Measurements from ENCODE around the gene TMEM213.
"Not testable (repeated sequence)": the region's sequence is repeated elsewhere in the genome, so short reads cannot be mapped to it uniquely, and the experiment has no call there.

The TMEM213 gene

DNA sequence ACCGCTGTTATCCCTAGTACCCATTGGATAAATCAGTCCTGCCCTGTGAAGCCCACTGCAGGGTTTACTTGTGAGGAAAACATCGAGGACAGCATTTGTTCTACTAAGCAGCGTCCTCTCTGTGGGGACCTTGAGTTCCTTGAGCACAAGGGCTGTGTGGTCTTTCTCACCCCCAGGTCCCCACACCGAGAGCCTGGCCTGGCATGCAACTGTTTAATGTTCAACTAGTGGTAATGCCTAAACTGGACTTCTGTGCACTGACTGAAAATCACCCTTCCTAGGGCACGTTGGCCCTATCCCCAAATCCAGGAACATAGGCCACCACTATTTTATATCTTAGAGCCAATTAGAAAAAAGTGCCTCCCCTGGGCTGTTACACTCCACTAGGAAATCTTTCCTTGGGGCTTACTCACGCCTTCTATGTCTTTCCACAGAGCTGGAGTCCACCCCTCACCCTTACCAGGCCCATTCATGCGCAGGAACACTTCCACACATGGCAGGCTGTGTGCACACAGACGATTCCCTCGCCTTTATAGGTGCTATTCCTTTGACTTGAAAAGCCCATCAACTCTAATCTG, 1.7 kb upstream of the TMEM213 start:
- in situ Hi-C loops (cut with MboI; ENCODE audit: low sequenced_read_pairs): no loop called here

- in situ Hi-C loops (cut with MboI; ENCODE audit: low sequenced_read_pairs): not testable (repeated sequence)
Observed at GRCh38 chr7:138797046-138797445, 748 bp upstream of the TMEM213 start.

- in situ Hi-C loops (cut with MboI; ENCODE audit: low sequenced_read_pairs): no loop called here
Observed at GRCh38 chr7:138798836-138799235, 1.0 kb downstream of the TMEM213 start.

- in situ Hi-C loops (cut with MboI; ENCODE audit: low sequenced_read_pairs): no loop called here
Observed at GRCh38 chr7:138799336-138800000, 1.7 kb downstream of the TMEM213 start.

GRCh38 chr7:138801256-138801655, 3.5 kb downstream of the TMEM213 start:
- in situ Hi-C loops (cut with MboI; ENCODE audit: low sequenced_read_pairs): no loop called here

DNA sequence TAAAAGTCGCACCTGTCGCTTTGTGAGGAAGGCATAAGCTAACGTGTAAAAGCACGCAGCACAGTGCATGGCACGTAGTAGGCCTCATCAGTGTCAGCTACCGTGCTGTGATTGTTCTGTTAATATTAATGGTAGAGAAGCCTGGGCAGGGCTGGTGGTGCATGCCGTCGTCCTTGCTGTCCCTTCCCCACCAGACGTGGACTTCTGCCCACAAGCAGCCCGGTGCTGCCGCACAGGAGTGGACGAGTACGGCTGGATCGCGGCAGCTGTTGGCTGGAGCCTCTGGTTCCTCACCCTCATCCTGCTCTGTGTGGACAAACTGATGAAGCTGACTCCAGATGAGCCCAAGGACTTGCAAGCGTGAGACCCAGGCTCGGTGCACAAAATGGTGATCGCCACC, 4.9 kb downstream of the TMEM213 start:
- in situ Hi-C loops (cut with MboI; ENCODE audit: low sequenced_read_pairs): no loop called here

DNA sequence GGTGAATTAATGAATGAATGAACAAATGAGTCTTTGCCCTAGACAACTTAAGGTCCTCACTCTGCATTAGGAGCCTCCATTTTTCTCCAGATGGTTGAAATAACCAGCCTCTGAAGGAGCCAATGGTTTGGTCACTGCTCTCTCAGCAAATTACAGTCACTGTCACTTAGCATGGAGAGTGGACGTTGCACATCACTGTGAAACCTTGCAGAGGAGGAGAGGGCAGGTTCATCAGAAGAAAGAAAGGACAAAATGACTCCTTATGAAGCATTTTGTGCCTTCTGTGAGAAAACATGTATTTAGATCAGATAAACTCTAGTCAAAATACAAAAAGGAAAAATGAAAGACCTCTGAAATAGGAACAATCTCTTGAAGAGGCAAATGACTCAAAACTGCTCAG, 6.8 kb downstream of the TMEM213 start:
- in situ Hi-C loops (cut with MboI; ENCODE audit: low sequenced_read_pairs): no loop called here

DNA sequence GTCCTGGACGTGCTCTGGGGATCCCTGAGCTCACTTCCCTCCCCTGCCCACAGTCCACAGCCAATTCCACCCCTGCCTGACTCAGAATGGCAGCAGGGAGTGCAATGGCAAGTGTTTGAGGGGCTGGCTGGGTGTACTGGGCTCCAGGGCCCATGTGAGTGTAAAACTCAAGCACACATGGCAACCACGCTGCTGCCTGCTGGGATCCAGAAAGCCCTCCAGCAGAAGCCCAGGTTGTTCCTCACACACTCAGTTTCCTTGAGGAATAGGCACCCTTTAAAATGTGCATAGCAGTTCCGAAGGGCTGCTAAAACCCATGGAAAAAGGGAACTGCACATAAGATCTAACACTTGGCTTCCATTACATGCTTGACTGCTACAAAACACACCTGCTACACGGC, 11.6 kb downstream of the TMEM213 start:
- in situ Hi-C loops (cut with MboI; ENCODE audit: low sequenced_read_pairs): no loop called here

DNA sequence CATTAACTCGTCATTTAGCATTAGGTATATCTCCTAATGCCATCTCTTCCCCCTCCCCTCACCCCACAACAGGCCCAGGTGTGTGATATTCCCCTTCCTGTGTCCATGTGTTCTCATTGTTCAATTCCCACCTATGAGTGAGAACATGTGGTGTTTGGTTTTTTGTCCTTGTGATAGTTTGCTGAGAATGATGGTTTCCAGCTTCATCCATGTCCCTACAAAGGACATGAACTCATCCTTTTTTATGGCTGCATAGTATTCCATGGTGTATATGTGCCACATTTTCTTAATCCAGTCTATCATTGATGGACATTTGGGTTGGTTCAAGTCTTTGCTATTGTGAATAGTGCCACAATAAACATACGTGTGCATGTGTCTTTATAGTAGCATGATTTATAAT, 13.5 kb downstream of the TMEM213 start:
- in situ Hi-C loops (cut with MboI; ENCODE audit: low sequenced_read_pairs): not testable (repeated sequence)

GRCh38 chr7:138813945-138814344, 16.2 kb downstream of the TMEM213 start:
- in situ Hi-C loops (cut with MboI; ENCODE audit: low sequenced_read_pairs): no loop called here

- in situ Hi-C loops (cut with MboI; ENCODE audit: low sequenced_read_pairs): no loop called here
Observed at GRCh38 chr7:138814816-138815332, 17.1 kb downstream of the TMEM213 start.

DNA sequence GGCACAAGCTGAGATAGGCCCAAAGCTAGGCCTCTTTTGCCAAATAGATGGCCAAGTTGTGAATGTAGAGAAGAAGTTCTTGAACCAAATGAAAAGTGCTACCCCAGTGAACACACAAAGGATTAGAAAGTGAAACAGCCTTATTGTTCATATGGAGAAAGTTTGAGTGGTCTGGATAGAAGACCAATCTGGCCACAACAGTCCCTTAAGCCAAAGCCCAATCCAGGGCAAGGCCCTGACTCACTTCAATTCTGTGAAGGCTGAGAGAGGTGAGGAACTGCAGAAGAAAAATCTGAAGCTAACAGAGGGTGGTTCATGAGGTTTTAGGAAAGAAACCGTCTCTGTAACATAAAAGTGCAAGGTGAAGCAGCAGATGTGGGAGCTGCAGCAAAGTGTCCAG, 18.9 kb downstream of the TMEM213 start:
- in situ Hi-C loops (cut with MboI; ENCODE audit: low sequenced_read_pairs): no loop called here

DNA sequence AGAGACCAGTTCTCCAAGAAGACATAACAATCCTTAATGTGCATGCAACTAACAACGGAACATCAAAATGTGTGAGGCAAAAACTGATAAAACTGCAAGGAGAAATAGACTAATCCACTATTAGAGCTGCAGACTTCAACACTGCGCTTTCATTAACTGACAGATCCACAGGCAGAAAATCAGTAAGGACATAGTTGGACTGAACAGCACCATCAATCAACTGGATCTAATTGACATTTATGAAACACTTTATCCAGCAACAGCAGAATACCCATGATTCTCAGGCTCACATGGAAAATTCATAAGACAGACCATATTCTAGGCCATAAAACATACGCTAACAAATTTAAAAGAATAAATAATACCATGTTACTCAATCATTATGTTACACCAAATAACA, 21.8 kb downstream of the TMEM213 start:
- in situ Hi-C loops (cut with MboI; ENCODE audit: low sequenced_read_pairs): no loop called here

- in situ Hi-C loops (cut with MboI; ENCODE audit: low sequenced_read_pairs): no loop called here
Observed at GRCh38 chr7:138821912-138822311, 24.1 kb downstream of the TMEM213 start.

- in situ Hi-C loops (cut with MboI; ENCODE audit: low sequenced_read_pairs): no loop called here
Observed at GRCh38 chr7:138822867-138823535, 25.2 kb downstream of the TMEM213 start.

DNA sequence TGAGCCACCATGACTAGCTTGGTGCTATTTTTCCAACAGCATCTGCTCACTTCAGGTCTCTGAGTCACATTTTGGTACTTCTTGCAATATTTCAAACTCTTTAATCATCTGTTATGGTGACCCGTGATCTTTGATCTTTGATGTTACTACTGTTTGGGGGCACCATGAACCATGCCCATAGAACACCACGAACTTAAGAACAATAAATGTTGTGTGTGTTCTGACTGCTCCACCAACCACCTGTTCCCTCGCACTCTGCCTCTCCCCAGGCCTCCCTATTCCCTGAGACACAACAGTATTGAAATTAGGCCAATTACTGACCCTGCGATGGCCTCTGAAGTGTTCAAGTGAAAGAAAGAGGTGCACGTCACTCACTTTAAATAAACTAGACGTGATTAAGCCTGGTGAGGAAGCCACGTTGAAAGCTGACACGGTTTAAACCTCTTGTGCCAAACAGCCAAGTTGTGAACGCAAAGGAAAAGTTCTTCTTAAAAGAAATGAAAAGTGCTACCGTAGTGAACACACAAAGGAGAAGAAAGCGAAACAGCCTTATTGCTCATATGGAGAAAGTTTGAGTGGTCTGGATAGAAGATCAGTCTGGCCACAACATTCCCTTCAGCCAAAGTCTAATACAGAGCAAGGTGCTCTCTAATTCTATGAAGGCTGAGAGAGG, 27.4 kb downstream of the TMEM213 start:
- in situ Hi-C loops (cut with MboI; ENCODE audit: low sequenced_read_pairs): no loop called here

DNA sequence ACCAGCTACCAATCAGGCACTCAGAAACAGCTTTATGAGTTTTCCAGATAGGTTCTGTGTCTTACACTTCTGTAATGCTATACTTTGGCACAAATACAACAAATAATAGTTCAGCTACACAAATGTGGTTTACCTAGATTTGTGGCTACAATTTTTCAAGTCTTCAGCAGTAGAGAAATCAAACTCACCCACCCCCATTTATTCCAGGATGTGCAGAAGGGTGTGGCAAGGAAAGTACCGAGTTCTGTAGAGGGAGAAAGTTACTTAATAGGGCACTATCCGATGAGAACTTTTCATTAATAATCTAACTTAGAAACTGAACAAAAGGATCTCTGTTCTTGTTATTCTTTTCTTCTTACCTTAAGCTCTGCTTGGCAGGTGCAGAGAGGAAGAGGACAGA, 30.5 kb downstream of the TMEM213 start:
- in situ Hi-C loops (cut with MboI; ENCODE audit: low sequenced_read_pairs): no loop called here

- in situ Hi-C loops (cut with MboI; ENCODE audit: low sequenced_read_pairs): no loop called here
Observed at GRCh38 chr7:138829335-138829734, 31.5 kb downstream of the TMEM213 start.

DNA sequence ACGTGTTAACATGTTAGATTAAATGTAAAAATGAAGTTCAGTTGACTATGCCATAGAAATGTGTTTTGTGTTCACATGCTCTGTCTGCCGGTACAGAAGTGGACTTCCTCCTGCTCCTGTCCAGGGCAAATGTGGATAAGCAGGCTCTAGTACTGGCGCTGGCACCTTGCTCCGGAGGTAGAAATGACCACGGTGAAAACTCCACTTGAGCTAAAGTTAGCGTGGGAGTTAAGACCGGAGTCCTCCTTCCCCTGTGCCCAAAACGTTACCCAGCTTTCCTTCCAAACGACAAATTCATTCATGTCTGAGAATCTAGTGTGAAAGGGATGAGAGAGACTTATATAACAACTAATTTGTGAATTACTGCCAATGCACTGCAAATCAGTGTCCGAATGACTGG, 35.2 kb downstream of the TMEM213 start:
- in situ Hi-C loops (cut with MboI; ENCODE audit: low sequenced_read_pairs): no loop called here

DNA sequence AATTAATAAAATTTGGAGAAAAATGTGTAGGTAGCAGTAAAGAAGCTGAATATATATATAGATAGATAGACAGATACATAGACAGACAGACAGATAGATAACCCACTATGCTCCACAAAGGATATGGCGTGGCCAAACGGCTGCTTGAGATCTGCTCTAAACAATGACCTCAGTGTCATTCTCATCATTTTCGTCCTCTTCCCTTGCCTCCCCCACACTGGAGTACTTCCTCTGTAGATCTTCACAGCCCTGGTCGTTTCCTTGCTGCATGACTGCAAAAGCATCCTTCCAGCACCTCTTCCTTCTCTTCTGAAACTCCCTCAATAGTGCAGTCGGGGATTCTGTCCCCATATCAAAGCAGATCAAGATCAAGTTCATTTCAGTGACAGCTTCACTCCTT, 35.8 kb downstream of the TMEM213 start:
- in situ Hi-C loops (cut with MboI; ENCODE audit: low sequenced_read_pairs): no loop called here

GRCh38 chr7:138834583-138834982, 36.8 kb downstream of the TMEM213 start:
- in situ Hi-C loops (cut with MboI; ENCODE audit: low sequenced_read_pairs): no loop called here

DNA sequence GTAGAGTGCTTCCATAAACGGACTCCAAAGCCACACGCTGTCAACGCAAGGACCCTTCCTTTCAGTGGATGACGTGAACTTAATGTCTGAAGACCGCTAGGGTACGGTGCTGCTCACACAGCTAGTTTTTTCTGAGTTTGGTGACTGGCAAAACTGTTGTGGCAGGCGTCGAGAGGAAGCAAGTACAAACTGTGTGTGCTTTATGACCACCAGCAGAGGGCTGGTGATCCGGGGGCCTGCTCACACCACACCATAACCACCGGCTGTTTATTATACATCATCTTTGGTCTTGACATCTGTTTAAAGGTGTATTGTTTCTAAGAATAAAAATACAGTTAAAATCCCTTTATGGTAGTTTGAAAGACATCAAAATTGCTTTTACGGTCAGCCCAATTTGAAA, 37.3 kb downstream of the TMEM213 start:
- in situ Hi-C loops (cut with MboI; ENCODE audit: low sequenced_read_pairs): no loop called here
